Measurements from ENCODE around the gene MT4.

MT4 gene

GRCh38 chr16:56613706-56614105 is 48.8 kb downstream of the MT4 start:
- no peak for DNase-seq (ENCODE audit: low read depth)

GRCh38 chr16:56614549-56614991 is 49.7 kb downstream of the MT4 start:
- H3K4me3 ChIP-seq (ENCODE audit: low read depth, low read length) = no peak overlapping the region
- no peak for TF ChIP-seq CTCF (IDR thresholded peaks at IDR 0.05; ENCODE audit: insufficient read depth, low read depth, low read length, missing control alignments)
- DNase-seq (ENCODE audit: low read depth) = peak; percentile 33

More at GRCh38 chr16:56613706-56614105, 48.8 kb downstream of the MT4 start:
- TF ChIP-seq CTCF (IDR thresholded peaks at IDR 0.05; ENCODE audit: insufficient read depth, low read depth, low read length, missing control alignments) = no peak
- no peak overlapping the region for H3K4me3 ChIP-seq (ENCODE audit: low read depth, low read length)

- no peak for TF ChIP-seq CTCF (IDR thresholded peaks at IDR 0.05; ENCODE audit: insufficient read depth, low read depth, low read length, missing control alignments)
- no peak for DNase-seq (ENCODE audit: low read depth)
- no peak overlapping the region for H3K4me3 ChIP-seq (ENCODE audit: low read depth, low read length)
Observed at GRCh38 chr16:56615353-56615752, 50.5 kb downstream of the MT4 start.

GRCh38 chr16:56616608-56617211 is 51.8 kb downstream of the MT4 start:
- no peak for DNase-seq (ENCODE audit: low read depth)
- no peak overlapping the region for H3K4me3 ChIP-seq (ENCODE audit: low read depth, low read length)
- TF ChIP-seq CTCF (IDR thresholded peaks at IDR 0.05; ENCODE audit: insufficient read depth, low read depth, low read length, missing control alignments) = no peak

- TF ChIP-seq CTCF (IDR thresholded peaks at IDR 0.05; ENCODE audit: insufficient read depth, low read depth, low read length, missing control alignments) = no peak
- no peak for DNase-seq (ENCODE audit: low read depth)
Observed at GRCh38 chr16:56617212-56618085, 52.6 kb downstream of the MT4 start.

GRCh38 chr16:56618138-56618537 is 53.3 kb downstream of the MT4 start:
- H3K4me3 ChIP-seq (ENCODE audit: low read depth, low read length) = no peak overlapping the region
- no peak for DNase-seq (ENCODE audit: low read depth)
- TF ChIP-seq CTCF (IDR thresholded peaks at IDR 0.05; ENCODE audit: insufficient read depth, low read depth, low read length, missing control alignments) = no peak

More at GRCh38 chr16:56617212-56618085, 52.6 kb downstream of the MT4 start:
- no peak overlapping the region for H3K4me3 ChIP-seq (ENCODE audit: low read depth, low read length)

All from GM12865 (cell line).